Calu3 (cell line): ENCODE data around the gene RAI14. TPM values are rescaled to one million over a fixed set of nuclear protein-coding genes. Genes with fewer than 3 reads are reported as not detected.

Experiments
- BruUV-seq: library from RNA; stranded (reverse); fragments of 400-500 nt; replicated peaks from 2 replicates; lab custom pipeline; 2021; lab: Mats Ljungman, UMichigan
- CTCF ChIA-PET: fragments of 300-600 bp; sonication (Branson Sonifier 250); formaldehyde crosslinking; loops from one replicate; lab custom pipeline; 2022; ENCODE audit warnings: antibody characterized with exemption; lab: Charles Lee
- DNase-seq: peaks from one replicate; pipeline ENCODE4 v3.0.0; 2022
- H3K27ac Mint-ChIP-seq: one replicate; pipeline ENCODE4 v1.8.0; 2022; ENCODE audit warnings: mixed read lengths; ENCODE audit not compliant: unreplicated experiment
- H3K27me3 Mint-ChIP-seq: one replicate; pipeline ENCODE4 v1.8.0; 2022; ENCODE audit warnings: mixed read lengths; ENCODE audit not compliant: unreplicated experiment
- H3K36me3 Mint-ChIP-seq: one replicate; pipeline ENCODE4 v1.8.0; 2022; ENCODE audit warnings: mild to moderate bottlenecking, moderate library complexity, mixed read lengths; ENCODE audit not compliant: insufficient read depth, unreplicated experiment
- H3K4me1 Mint-ChIP-seq: one replicate; pipeline ENCODE4 v1.8.0; 2022; ENCODE audit warnings: mild to moderate bottlenecking, low read depth, mixed read lengths; ENCODE audit not compliant: unreplicated experiment
- H3K4me3 Mint-ChIP-seq: one replicate; pipeline ENCODE4 v1.8.0; 2022; ENCODE audit warnings: mild to moderate bottlenecking, low read depth, moderate library complexity, mixed read lengths; ENCODE audit not compliant: unreplicated experiment
- H3K9me3 Mint-ChIP-seq: one replicate; pipeline ENCODE4 v1.8.0; 2022; ENCODE audit warnings: low read depth, mixed read lengths; ENCODE audit not compliant: unreplicated experiment
- intact Hi-C: fragments of 100-400 bp; cut with micrococcal nuclease; formaldehyde crosslinking; loops from one replicate; pipeline ENCODE4 v1.10.0; 2022; ENCODE audit not compliant: unreplicated experiment
- total RNA-seq: library from RNA; stranded (reverse); gene quantifications from 2 replicates; pipeline ENCODE4 v1.2.3, GENCODE V29; 2022
- TF ChIP-seq, protein P1 (sequence below): fragments of 200-600 bp; IDR thresholded peaks from one replicate; pipeline ENCODE4 v1.8.0; 2022; ENCODE audit warnings: antibody characterized with exemption; ENCODE audit not compliant: unreplicated experiment

The RAI14 gene
- total RNA-seq, 1 experiment from 2014 or later, result 84.3 TPM

DNA sequence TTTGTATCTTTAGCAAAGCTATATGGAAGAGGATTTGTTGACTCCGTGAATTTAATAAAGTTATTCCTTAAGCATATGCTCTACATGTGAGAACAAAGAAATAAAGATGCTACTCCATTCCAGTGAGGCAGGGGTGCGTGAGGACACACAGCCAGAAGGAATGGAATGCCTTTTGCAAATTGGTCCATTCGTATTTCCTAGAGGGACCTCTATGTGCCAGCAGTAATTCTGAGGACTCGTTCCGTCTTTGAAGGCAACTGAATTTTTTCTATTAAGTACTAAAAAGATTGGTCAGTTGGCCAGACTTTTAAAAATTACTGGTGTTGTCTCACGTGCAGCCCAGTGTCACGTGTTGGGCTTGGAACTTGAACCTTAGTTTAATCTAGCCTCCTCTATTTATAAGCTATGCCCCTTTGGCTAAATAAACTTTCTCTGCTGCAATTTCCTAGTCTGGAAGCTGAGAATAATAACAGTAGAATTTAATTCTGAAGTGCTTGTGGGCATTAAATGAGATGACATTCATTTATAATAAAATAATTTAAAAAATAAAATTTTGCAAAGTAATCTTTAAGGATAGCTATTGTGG is 13.9 kb downstream of the RAI14 start:
- intact Hi-C loops, result no loop called here
- no peak for DNase-seq
- BruUV-seq, result no TSS peak
- CTCF ChIA-PET, result no interaction called here
- Mint-ChIP-seq H3K27me3 (no peaks in the 10 kb centered on the region), H3K27ac (no peak overlapping the region), H3K36me3 (no peaks in the 10 kb centered on the region), H3K4me3 (no peak overlapping the region), H3K9me3 (no peaks in the 10 kb centered on the region), H3K4me1 (peaks cover 26% of the 10 kb centered on the region)
- TF ChIP-seq, protein P1, sequence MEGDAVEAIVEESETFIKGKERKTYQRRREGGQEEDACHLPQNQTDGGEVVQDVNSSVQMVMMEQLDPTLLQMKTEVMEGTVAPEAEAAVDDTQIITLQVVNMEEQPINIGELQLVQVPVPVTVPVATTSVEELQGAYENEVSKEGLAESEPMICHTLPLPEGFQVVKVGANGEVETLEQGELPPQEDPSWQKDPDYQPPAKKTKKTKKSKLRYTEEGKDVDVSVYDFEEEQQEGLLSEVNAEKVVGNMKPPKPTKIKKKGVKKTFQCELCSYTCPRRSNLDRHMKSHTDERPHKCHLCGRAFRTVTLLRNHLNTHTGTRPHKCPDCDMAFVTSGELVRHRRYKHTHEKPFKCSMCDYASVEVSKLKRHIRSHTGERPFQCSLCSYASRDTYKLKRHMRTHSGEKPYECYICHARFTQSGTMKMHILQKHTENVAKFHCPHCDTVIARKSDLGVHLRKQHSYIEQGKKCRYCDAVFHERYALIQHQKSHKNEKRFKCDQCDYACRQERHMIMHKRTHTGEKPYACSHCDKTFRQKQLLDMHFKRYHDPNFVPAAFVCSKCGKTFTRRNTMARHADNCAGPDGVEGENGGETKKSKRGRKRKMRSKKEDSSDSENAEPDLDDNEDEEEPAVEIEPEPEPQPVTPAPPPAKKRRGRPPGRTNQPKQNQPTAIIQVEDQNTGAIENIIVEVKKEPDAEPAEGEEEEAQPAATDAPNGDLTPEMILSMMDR, result no peak

DNA sequence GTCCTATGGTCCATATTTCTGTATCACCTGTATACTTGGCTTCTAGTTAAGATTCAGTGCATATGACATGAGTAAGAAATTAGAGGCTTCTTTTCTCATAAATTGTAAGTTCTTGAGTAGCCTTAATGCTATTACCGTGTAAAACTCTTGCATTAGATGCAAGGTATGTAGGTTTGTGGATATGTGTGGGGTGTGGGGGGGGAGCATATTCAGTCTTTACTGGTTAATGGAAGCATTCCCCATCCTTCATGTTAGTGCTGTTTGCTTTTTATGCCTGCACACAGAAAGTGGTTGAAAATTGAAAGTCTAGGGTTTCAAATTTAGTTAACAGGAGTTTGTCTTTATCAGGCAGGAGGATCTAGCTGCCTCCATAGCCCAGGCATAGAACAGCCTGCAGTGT is 16.1 kb downstream of the RAI14 start:
- Mint-ChIP-seq H3K9me3 (no peaks in the 10 kb centered on the region), H3K27ac (no peak overlapping the region), H3K4me1 (peaks cover 34% of the 10 kb centered on the region), H3K27me3 (no peaks in the 10 kb centered on the region), H3K36me3 (peaks cover 7% of the 10 kb centered on the region), H3K4me3 (no peak overlapping the region)
- intact Hi-C loops, result no loop called here
- no TSS peak for BruUV-seq
- CTCF ChIA-PET, result no interaction called here
- DNase-seq, result no peak
- TF ChIP-seq, protein P1, result no peak

- H3K4me3 Mint-ChIP-seq, result no peak overlapping the region
- TF ChIP-seq, protein P1, result no peak
- H3K4me1 Mint-ChIP-seq, result peaks cover 37% of the 10 kb centered on the region
Observed at GRCh38 chr5:34673463-34674125, 17.5 kb downstream of the RAI14 start.

GRCh38 chr5:34674187-34674586 is 18.1 kb downstream of the RAI14 start:
- Mint-ChIP-seq H3K27me3 (no peaks in the 10 kb centered on the region), H3K36me3 (peaks cover 11% of the 10 kb centered on the region), H3K9me3 (no peaks in the 10 kb centered on the region), H3K27ac (no peak overlapping the region), H3K4me3 (no peak overlapping the region), H3K4me1 (peaks cover 43% of the 10 kb centered on the region)
- CTCF ChIA-PET, result no interaction called here
- TF ChIP-seq, protein P1, result no peak
- DNase-seq, result no peak
- intact Hi-C loops, result no loop called here
- no TSS peak for BruUV-seq

More at GRCh38 chr5:34673463-34674125, 17.5 kb downstream of the RAI14 start:
- no TSS peak for BruUV-seq
- H3K36me3 Mint-ChIP-seq, result peaks cover 11% of the 10 kb centered on the region
- no peak overlapping the region for H3K27ac Mint-ChIP-seq
- intact Hi-C loops, result no loop called here
- no peaks in the 10 kb centered on the region for H3K9me3 Mint-ChIP-seq
- no peaks in the 10 kb centered on the region for H3K27me3 Mint-ChIP-seq
- CTCF ChIA-PET, result no interaction called here
- no peak for DNase-seq
